Measurements from ENCODE around the gene GPX4. TPM values are rescaled to one million over a fixed set of nuclear protein-coding genes. Genes with fewer than 3 reads are reported as not detected.

The GPX4 gene
- total and polyA plus RNA-seq, 2 donors (not counting 1 experiment from before 2014, with no cell fraction given): 213 to 317 TPM

DNA sequence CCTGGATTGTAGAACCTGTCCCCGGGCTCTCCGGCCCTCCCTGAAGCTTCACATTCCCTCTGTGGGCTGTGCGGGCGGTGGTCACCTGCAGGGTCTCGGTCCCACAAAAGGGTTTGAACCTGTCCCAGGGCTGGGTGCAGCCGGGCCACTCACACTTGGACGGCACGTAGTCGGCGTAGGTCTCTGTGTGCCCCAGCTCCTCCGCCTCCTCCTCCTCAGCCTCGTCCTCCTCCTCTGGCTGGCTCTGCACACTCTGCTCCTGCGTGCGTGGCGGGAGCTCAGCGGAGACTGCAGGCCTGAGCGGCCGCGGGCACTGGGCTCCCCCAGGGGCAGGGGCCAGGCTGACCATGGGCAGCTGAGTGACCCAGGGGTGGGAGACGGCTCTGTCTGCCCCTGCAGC, 19.6 kb downstream of the GPX4 start:
- ATAC-seq (ENCODE audit: low read depth) (no peak), DNase-seq (no peak)
- no peaks in the 10 kb centered on the region for H3K4me1 ChIP-seq (ENCODE audit: control insufficient read depth in 2 of 2, insufficient read depth in 2 of 2, low read length in 2 of 2)
- POLR2A ChIA-PET: no interaction called here
- CTCF ChIA-PET: interaction anchor here (1.1 to 2.9 kb wide), 2 partner anchors 10 to 117 kb away, joined by 3 to 7 read pairs; no protein-coding TSS in a partner anchor
- Mint-ChIP-seq H3K27me3 (no peaks in the 10 kb centered on the region), H3K4me1 (no peaks in the 10 kb centered on the region), H3K4me3 (no peak overlapping the region), H3K27ac (no peak overlapping the region), H3K9me3 (ENCODE audit: insufficient read depth) (no peaks in the 10 kb centered on the region)
- 96% methylated on average over 20 of the region's 20 CpGs for WGBS (ENCODE audit: insufficient coverage)
- no peak for TF ChIP-seq EZH2 (IDR thresholded peaks at IDR 0.05; ENCODE audit: borderline replicate concordance, insufficient read depth, low read depth, low read length, poor library complexity, severe bottlenecking)
- TF ChIP-seq, protein P1, sequence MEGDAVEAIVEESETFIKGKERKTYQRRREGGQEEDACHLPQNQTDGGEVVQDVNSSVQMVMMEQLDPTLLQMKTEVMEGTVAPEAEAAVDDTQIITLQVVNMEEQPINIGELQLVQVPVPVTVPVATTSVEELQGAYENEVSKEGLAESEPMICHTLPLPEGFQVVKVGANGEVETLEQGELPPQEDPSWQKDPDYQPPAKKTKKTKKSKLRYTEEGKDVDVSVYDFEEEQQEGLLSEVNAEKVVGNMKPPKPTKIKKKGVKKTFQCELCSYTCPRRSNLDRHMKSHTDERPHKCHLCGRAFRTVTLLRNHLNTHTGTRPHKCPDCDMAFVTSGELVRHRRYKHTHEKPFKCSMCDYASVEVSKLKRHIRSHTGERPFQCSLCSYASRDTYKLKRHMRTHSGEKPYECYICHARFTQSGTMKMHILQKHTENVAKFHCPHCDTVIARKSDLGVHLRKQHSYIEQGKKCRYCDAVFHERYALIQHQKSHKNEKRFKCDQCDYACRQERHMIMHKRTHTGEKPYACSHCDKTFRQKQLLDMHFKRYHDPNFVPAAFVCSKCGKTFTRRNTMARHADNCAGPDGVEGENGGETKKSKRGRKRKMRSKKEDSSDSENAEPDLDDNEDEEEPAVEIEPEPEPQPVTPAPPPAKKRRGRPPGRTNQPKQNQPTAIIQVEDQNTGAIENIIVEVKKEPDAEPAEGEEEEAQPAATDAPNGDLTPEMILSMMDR (IDR thresholded peaks at IDR 0.05): no peak
- H3K27me3 ChIP-seq (replicated peaks in 1 of 4; ENCODE audit: control extremely low read depth in 1 of 4, control insufficient read depth in 3 of 4, insufficient read depth in 4 of 4, low read length in 3 of 4): no peaks in the 10 kb centered on the region
- no peak overlapping the region for H2AFZ ChIP-seq (ENCODE audit: insufficient read depth, low read depth, low read length, poor library complexity, severe bottlenecking)
- peaks cover 1 to 74% of the 10 kb centered on the region in 2 experiments for H3K36me3 ChIP-seq (replicated peaks in 1 of 2; ENCODE audit: control extremely low read depth in 1 of 2, control insufficient read depth in 1 of 2, extremely low read depth in 1 of 2, insufficient read depth in 2 of 2, low read length in 1 of 2)
- intact Hi-C loops (cut with micrococcal nuclease): no loop called here
- no peak overlapping the region for H3K27ac ChIP-seq (ENCODE audit: low read length in 2 of 2)
- no peak overlapping the region for H3K4me3 ChIP-seq (ENCODE audit: control extremely low read depth in 1 of 5, extremely low read depth in 1 of 5, insufficient read depth in 1 of 5, low read depth in 2 of 5, low read length in 4 of 5)
- H4K20me1 ChIP-seq (ENCODE audit: control insufficient read depth, insufficient read depth, low read length, poor library complexity, severe bottlenecking): peaks cover 60% of the 10 kb centered on the region
- peaks cover 59% of the 10 kb centered on the region for H3K79me2 ChIP-seq (ENCODE audit: control insufficient read depth, insufficient read depth, low read length)
- no peak overlapping the region for H3K4me2 ChIP-seq (replicated peaks; ENCODE audit: low read depth, low read length, poor library complexity, severe bottlenecking)
- H3K9ac ChIP-seq (ENCODE audit: low read length): no peak overlapping the region
- no peaks in the 10 kb centered on the region for H3K9me3 ChIP-seq (ENCODE audit: control extremely low read depth in 1 of 3, control insufficient read depth in 2 of 3, insufficient read depth in 1 of 3, low read length in 2 of 3)

DNA sequence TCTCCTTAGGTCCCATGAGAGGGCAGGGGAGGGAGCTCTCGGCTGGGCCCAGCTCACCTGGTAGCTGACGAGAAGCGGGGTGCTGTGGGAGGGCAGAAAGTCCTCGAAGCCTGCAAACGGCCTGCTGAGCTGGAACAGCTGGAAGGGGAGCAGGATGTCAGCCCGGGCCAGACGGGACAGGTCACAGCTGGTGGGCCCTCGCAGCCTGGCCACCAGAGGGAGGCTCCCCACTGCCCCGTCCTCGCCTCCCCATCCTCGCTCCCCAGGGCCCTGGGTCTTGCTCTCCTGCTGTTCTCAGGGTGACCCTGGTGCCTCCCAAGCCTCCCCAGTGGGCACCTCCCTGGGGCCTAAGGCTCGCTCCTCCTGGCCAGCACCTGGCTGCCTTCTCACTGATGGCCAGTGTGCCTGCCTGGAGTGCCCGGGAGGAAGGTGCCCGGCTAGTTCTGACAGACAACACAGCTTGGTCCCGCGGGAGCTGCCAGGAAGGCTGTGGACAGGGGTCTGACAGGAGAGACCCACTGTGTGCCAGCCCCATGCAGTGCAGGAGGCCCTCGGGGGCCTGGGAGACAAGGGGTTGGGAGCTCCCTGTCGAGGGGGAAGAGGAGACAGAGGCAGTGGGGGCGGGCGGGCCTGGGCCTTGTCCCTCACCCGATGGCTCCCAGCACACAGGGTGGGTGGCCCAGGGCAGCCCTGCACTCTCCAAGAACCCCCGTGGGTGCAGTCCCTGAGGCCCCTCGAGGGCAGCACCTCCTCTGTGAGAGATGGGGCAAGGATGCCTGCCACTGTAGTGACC, 20.3 kb downstream of the GPX4 start:
- TF ChIP-seq, protein P1 (IDR thresholded peaks at IDR 0.05): no peak
- no peak for TF ChIP-seq EZH2 (IDR thresholded peaks at IDR 0.05; ENCODE audit: borderline replicate concordance, insufficient read depth, low read depth, low read length, poor library complexity, severe bottlenecking)
- Histone ChIP-seq H3K9ac (ENCODE audit: low read length) (no peak overlapping the region), H3K79me2 (ENCODE audit: control insufficient read depth, insufficient read depth, low read length) (peaks cover 66% of the 10 kb centered on the region), H3K9me3 (ENCODE audit: control extremely low read depth in 1 of 3, control insufficient read depth in 2 of 3, insufficient read depth in 1 of 3, low read length in 2 of 3) (no peaks in the 10 kb centered on the region), H3K4me3 (ENCODE audit: control extremely low read depth in 1 of 5, extremely low read depth in 1 of 5, insufficient read depth in 1 of 5, low read depth in 2 of 5, low read length in 4 of 5) (no peak overlapping the region), H4K20me1 (ENCODE audit: control insufficient read depth, insufficient read depth, low read length, poor library complexity, severe bottlenecking) (peaks cover 67% of the 10 kb centered on the region), H3K4me2 (replicated peaks; ENCODE audit: low read depth, low read length, poor library complexity, severe bottlenecking) (no peak overlapping the region), H3K27me3 (replicated peaks in 1 of 4; ENCODE audit: control extremely low read depth in 1 of 4, control insufficient read depth in 3 of 4, insufficient read depth in 4 of 4, low read length in 3 of 4) (no peaks in the 10 kb centered on the region), H2AFZ (ENCODE audit: insufficient read depth, low read depth, low read length, poor library complexity, severe bottlenecking) (no peak overlapping the region), H3K36me3 (replicated peaks in 1 of 2; ENCODE audit: control extremely low read depth in 1 of 2, control insufficient read depth in 1 of 2, extremely low read depth in 1 of 2, insufficient read depth in 2 of 2, low read length in 1 of 2) (peaks cover 1 to 72% of the 10 kb centered on the region in 2 experiments), H3K4me1 (ENCODE audit: control insufficient read depth in 2 of 2, insufficient read depth in 2 of 2, low read length in 2 of 2) (no peaks in the 10 kb centered on the region), H3K27ac (ENCODE audit: low read length in 2 of 2) (no peak overlapping the region)
- Mint-ChIP-seq H3K4me3 (no peak overlapping the region), H3K4me1 (no peaks in the 10 kb centered on the region), H3K9me3 (ENCODE audit: insufficient read depth) (no peaks in the 10 kb centered on the region), H3K27ac (no peak overlapping the region), H3K27me3 (no peaks in the 10 kb centered on the region)
- ChIA-PET POLR2A (no interaction called here), CTCF (interaction anchor here (1.1 to 2.9 kb wide), 2 partner anchors 11 to 117 kb away, joined by 3 to 7 read pairs; no protein-coding TSS in a partner anchor)
- DNase-seq (no peak), ATAC-seq (ENCODE audit: low read depth) (no peak)
- 95% methylated on average over 23 of the region's 23 CpGs for WGBS (ENCODE audit: insufficient coverage)
- intact Hi-C loops (cut with micrococcal nuclease): no loop called here
